HG02885 (cell line): ENCODE data around the gene BTBD9.
"Not testable (repeated sequence)": the region's sequence is repeated elsewhere in the genome, so short reads cannot be mapped to it uniquely, and the experiment has no call there.

Source experiments
- ATAC-seq: cut with Tn5 transposase; IDR thresholded peaks from one replicate; pipeline ENCODE4 v1.9.1; 2021; ENCODE audit warnings: mild to moderate bottlenecking; ENCODE audit not compliant: unreplicated experiment, poor library complexity

Gene BTBD9

GRCh38 chr6:38143191-38144150 is 496.3 kb downstream of the BTBD9 start:
- ATAC-seq = no peak

- ATAC-seq = no peak
Observed at GRCh38 chr6:38142178-38142902, 497.4 kb downstream of the BTBD9 start.

DNA sequence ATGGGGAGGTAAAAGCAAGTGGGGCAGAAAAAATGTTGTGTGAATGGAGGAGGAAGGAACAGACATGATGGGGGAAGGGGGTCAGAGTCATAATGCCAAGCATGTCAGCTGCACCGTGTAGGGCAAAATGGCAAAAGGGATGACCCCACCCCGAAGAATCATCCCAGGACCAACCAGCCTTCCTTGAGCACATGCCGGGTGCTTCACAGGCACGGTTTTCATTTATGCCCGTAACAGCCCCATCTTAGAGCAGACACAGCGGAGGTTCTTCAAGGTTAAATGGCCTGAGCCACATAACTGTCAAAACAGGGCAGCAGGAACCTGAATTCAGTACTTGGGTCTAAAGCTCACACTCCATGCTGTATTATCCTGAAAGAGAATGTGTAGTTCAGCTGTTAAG is 498.0 kb downstream of the BTBD9 start:
- no peak for ATAC-seq

DNA sequence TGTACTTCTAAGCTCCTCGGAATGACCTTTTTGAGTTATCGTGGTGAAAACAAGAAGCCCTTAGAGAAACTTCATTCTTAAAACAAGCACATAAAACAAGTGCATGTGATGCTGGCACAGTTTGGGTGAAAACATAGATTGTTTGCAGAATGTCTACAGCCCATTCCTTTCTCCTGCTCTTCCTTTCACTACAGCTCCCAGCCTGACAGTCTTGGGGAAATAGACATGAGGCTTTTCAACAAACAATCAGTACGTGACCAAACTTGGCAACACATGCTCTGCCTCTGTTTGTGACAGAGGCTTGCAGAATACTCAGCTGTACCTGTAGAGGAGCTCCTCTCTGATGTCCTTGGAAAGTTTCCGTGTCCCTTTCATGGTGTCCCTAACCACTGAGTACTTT is 498.6 kb downstream of the BTBD9 start:
- ATAC-seq = no peak

GRCh38 chr6:38138374-38138773 is 501.4 kb downstream of the BTBD9 start:
- ATAC-seq = no peak

DNA sequence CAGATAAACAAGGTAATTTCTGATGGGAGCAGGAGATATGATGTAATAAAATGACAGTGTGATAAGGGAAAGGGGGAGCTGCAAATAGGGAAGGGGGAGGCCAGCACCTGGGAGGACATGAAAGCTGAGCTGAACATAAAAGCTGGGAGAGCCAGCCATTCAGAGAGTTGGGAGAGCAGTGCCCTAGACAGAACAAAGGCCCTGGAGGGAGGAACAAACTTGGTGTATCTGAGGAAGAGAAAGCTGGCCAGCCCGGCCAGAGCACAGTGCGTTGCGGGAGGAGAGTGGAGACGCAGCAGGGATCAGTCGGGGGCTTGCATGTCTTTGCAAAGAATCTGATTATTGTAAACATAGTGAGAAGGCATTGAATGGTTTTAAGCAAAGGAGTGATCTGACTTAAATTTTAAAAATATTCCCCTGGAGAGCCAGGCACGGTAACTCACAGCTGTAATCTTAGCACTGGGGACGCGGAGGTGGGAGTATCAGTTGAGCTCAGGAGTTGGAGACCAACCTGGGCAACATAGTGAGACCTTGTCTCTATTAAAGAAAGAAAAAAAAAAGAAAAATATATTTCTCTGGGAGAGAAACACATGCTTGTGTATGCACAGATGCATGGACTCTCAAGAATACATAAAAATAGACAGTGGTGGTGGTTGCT is 502.0 kb downstream of the BTBD9 start:
- no peak for ATAC-seq

DNA sequence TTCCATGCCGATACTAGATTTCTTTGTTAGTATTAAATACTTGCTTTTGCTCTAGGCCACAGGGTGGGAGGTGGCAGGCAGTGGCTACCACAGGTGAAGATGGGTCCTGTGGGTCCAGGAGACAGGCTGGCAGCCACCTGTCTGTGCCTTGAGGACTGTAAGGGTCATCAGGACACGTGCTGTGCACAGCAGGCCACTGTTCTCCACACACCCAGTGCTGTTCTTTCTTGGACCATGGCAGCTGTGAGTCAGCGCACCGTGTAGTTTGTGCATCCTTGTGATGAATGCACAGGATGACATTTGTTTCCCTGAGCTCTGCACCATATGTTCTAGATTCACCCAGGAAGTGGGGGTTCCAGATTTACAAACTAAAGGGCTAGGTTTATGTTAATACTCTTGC is 503.2 kb downstream of the BTBD9 start:
- no peak for ATAC-seq

- no peak for ATAC-seq
Observed at GRCh38 chr6:38134704-38135088, 505.0 kb downstream of the BTBD9 start.

- ATAC-seq = no peak
Observed at GRCh38 chr6:38133932-38134703, 505.6 kb downstream of the BTBD9 start.

GRCh38 chr6:38131527-38131965 is 508.2 kb downstream of the BTBD9 start:
- ATAC-seq = no peak

- no peak for ATAC-seq
Observed at GRCh38 chr6:38127284-38127683, 512.4 kb downstream of the BTBD9 start.

GRCh38 chr6:38124224-38124926 is 515.4 kb downstream of the BTBD9 start:
- ATAC-seq = not testable (repeated sequence)

GRCh38 chr6:38119516-38119915 is 520.2 kb downstream of the BTBD9 start:
- no peak for ATAC-seq

GRCh38 chr6:38118791-38119365 is 520.9 kb downstream of the BTBD9 start:
- ATAC-seq = no peak
